Common myeloid progenitor, CD34-positive (primary cell): Measurements from ENCODE around the gene TBXAS1.

Experiments
- CTCF ChIA-PET: fragments of 350-600 bp; sonication (Branson Sonifier 250); formaldehyde crosslinking; loops from one replicate; lab custom pipeline; 2021; ENCODE audit warnings: antibody characterized with exemption; lab: Charles Lee
- POLR2A ChIA-PET: fragments of 350-600 bp; sonication (Branson Sonifier 250); formaldehyde crosslinking; loops from one replicate; lab custom pipeline; 2021; ENCODE audit warnings: antibody characterized with exemption; lab: Charles Lee
- DNase-seq, 3 donors: peaks; one replicate each; pipeline versions ENCODE4 v3.0.0 to v3.0.0-alpha.2; 2013
- H3K27ac ChIP-seq, 2 experiments: 1 replicate in 1 of 2; 2 replicates in 1 of 2; pipeline ENCODE4 v1.7.0; 2013; ENCODE audit warnings: inconsistent platforms in 2 of 2, low read length in 2 of 2, mild to moderate bottlenecking in 2 of 2, low read depth in 1 of 2, moderate library complexity in 1 of 2; ENCODE audit not compliant: severe bottlenecking in 2 of 2, insufficient read depth in 1 of 2, poor library complexity in 1 of 2
- H3K27me3 ChIP-seq, 5 experiments: replicated peaks in 2 of 5; 1 replicate in 3 of 5; 2 replicates in 2 of 5; pipeline versions ENCODE4 v1.6.1 to v1.7.0; 2013; ENCODE audit warnings: low read length in 4 of 5, mild to moderate bottlenecking in 2 of 5, moderate library complexity in 2 of 5, inconsistent platforms in 1 of 5; ENCODE audit not compliant: insufficient read depth in 5 of 5, control insufficient read depth in 4 of 5
- H3K36me3 ChIP-seq, 4 experiments: 1 replicate in 2 of 4; 2 replicates in 2 of 4; pipeline versions ENCODE4 v1.6.1 to v1.7.0; 2013; ENCODE audit warnings: low read length in 3 of 4, control low read depth in 1 of 4, mild to moderate bottlenecking in 1 of 4; ENCODE audit not compliant: control insufficient read depth in 4 of 4, insufficient read depth in 4 of 4
- H3K4me1 ChIP-seq, 4 experiments: 1 replicate in 3 of 4; 2 replicates in 1 of 4; pipeline versions ENCODE4 v1.6.1 to v1.7.1; 2013; ENCODE audit warnings: low read length in 3 of 4, mild to moderate bottlenecking in 3 of 4, control low read depth in 1 of 4, inconsistent platforms in 1 of 4, moderate library complexity in 1 of 4; ENCODE audit not compliant: control insufficient read depth in 4 of 4, insufficient read depth in 4 of 4; ENCODE audit errors: control extremely low read depth in 1 of 4
- H3K4me3 ChIP-seq, 7 experiments: 1 replicate in 4 of 7; 2 replicates in 3 of 7; pipeline versions ENCODE4 v1.5.1 to v1.7.0; 2013; ENCODE audit warnings: mild to moderate bottlenecking in 7 of 7, low read length in 6 of 7, moderate library complexity in 6 of 7, inconsistent platforms in 2 of 7, low read depth in 2 of 7, control low read depth in 1 of 7; ENCODE audit not compliant: insufficient read depth in 4 of 7, control insufficient read depth in 1 of 7; ENCODE audit errors: extremely low read depth in 1 of 7
- H3K9me3 ChIP-seq, 5 experiments: 1 replicate in 4 of 5; 2 replicates in 1 of 5; pipeline versions ENCODE4 v1.6.1 to v1.7.1; 2013; ENCODE audit warnings: low read length in 4 of 5, mild to moderate bottlenecking in 2 of 5, inconsistent platforms in 1 of 5, low read depth in 1 of 5, moderate library complexity in 1 of 5; ENCODE audit not compliant: control insufficient read depth in 4 of 5, insufficient read depth in 2 of 5; ENCODE audit errors: control extremely low read depth in 1 of 5
- WGBS: methylation state at CpG from one replicate; pipeline ENCODE4 v1.1.5; 2013; ENCODE audit not compliant: insufficient coverage; 5-methylcytosine and 5-hydroxymethylcytosine counted together

The TBXAS1 gene

GRCh38 chr7:139811066-139811465 is 18.0 kb upstream of the TBXAS1 start:
- ChIA-PET CTCF (interaction anchor here (0.8 to 1.7 kb wide), 5 partner anchors 10 to 164 kb away, joined by 3 to 5 read pairs (median 4); no protein-coding TSS in a partner anchor), POLR2A (interaction anchor here (2.0 kb wide), 1 partner anchor 33 kb away, joined by 9 read pairs; the partner anchor contains the start of gene HIPK2)
- peaks cover 0 to 6% (median 0%) of the 10 kb centered on the region in 5 experiments for H3K9me3 ChIP-seq
- WGBS, result 0% methylated on average over 1 of the region's 2 CpGs
- H3K36me3 ChIP-seq, result no peaks in the 10 kb centered on the region
- H3K4me3 ChIP-seq, result no peak overlapping the region
- peaks cover 5 to 20% (median 13%) of the 10 kb centered on the region in 4 experiments for H3K4me1 ChIP-seq
- H3K27me3 ChIP-seq, result no peaks in the 10 kb centered on the region
- DNase-seq, result peak; percentile 55 to 94 (median 89)
- no peak overlapping the region for H3K27ac ChIP-seq

GRCh38 chr7:139813151-139813550 is 15.9 kb upstream of the TBXAS1 start:
- no peak for DNase-seq
- ChIA-PET CTCF (no interaction called here), POLR2A (no interaction called here)
- Histone ChIP-seq H3K4me3 (no peak overlapping the region), H3K9me3 (peaks cover 0 to 14% (median 2%) of the 10 kb centered on the region in 5 experiments), H3K36me3 (no peaks in the 10 kb centered on the region), H3K27me3 (no peaks in the 10 kb centered on the region), H3K4me1 (peaks cover 5 to 20% (median 13%) of the 10 kb centered on the region in 4 experiments), H3K27ac (no peak overlapping the region)
- WGBS, result 100% methylated on average over 2 of the region's 6 CpGs

- WGBS, result no CpG with 5 or more reads among the region's 2 CpGs
- no peaks in the 10 kb centered on the region for H3K27me3 ChIP-seq
- H3K27ac ChIP-seq, result no peak overlapping the region
- DNase-seq, result no peak
- ChIA-PET CTCF (interaction anchor here (1.7 kb wide), 1 partner anchor 13 kb away, joined by 4 read pairs; no protein-coding TSS in a partner anchor), POLR2A (no interaction called here)
- peaks cover 5 to 20% (median 13%) of the 10 kb centered on the region in 4 experiments for H3K4me1 ChIP-seq
- peaks cover 0 to 14% (median 2%) of the 10 kb centered on the region in 5 experiments for H3K9me3 ChIP-seq
- no peaks in the 10 kb centered on the region for H3K36me3 ChIP-seq
- no peak overlapping the region for H3K4me3 ChIP-seq
Measured at GRCh38 chr7:139813689-139814088, 15.4 kb upstream of the TBXAS1 start.

- peaks cover 0 to 6% (median 0%) of the 10 kb centered on the region in 4 experiments for H3K4me1 ChIP-seq
- H3K4me3 ChIP-seq, result no peak overlapping the region
- DNase-seq, result peak in 1 of 3 donors; percentile 26
- ChIA-PET CTCF (interaction anchor here (1.0 kb wide), 1 partner anchor 216 kb away, joined by 4 read pairs; no protein-coding TSS in a partner anchor), POLR2A (no interaction called here)
- 92% methylated on average over 8 of the region's 10 CpGs for WGBS
- no peaks in the 10 kb centered on the region for H3K27me3 ChIP-seq
- H3K36me3 ChIP-seq, result no peaks in the 10 kb centered on the region
- H3K27ac ChIP-seq, result no peak overlapping the region
- H3K9me3 ChIP-seq, result peaks cover 0 to 14% (median 2%) of the 10 kb centered on the region in 5 experiments
Measured at GRCh38 chr7:139817249-139817648, 11.8 kb upstream of the TBXAS1 start.

- POLR2A ChIA-PET, result no interaction called here
- DNase-seq, result peak in 2 of 3 donors; percentile 44 to 48
- H3K4me1 ChIP-seq, result peaks cover 0 to 6% (median 0%) of the 10 kb centered on the region in 4 experiments
- no peak overlapping the region for H3K27ac ChIP-seq
- no peaks in the 10 kb centered on the region for H3K27me3 ChIP-seq
- CTCF ChIA-PET, result interaction anchor here (2.4 kb wide), 1 partner anchor 10 kb away, joined by 6 read pairs; no protein-coding TSS in a partner anchor
- H3K4me3 ChIP-seq, result no peak overlapping the region
- H3K36me3 ChIP-seq, result no peaks in the 10 kb centered on the region
- H3K9me3 ChIP-seq, result peaks cover 0 to 14% (median 2%) of the 10 kb centered on the region in 5 experiments
- 86% methylated on average over 4 of the region's 4 CpGs for WGBS
Measured at GRCh38 chr7:139820089-139820488, 9.0 kb upstream of the TBXAS1 start.

- no peaks in the 10 kb centered on the region for H3K27me3 ChIP-seq
- WGBS, result 68% methylated on average over 13 of the region's 14 CpGs
- peaks cover 0 to 6% (median 0%) of the 10 kb centered on the region in 4 experiments for H3K4me1 ChIP-seq
- peak; percentile 50 to 86 (median 76) for DNase-seq
- no peaks in the 10 kb centered on the region for H3K36me3 ChIP-seq
- H3K27ac ChIP-seq, result no peak overlapping the region
- H3K9me3 ChIP-seq, result peaks cover 0 to 8% (median 2%) of the 10 kb centered on the region in 5 experiments
- ChIA-PET POLR2A (no interaction called here), CTCF (interaction anchor here (1.3 to 2.4 kb wide), 3 partner anchors 9 to 116 kb away, joined by 3 to 6 read pairs (median 3); no protein-coding TSS in a partner anchor)
- no peak overlapping the region for H3K4me3 ChIP-seq
Measured at GRCh38 chr7:139821349-139822105, 7.5 kb upstream of the TBXAS1 start.
